Measurements from ENCODE around the gene NPTN.
A peak's percentile ranks its signal among the peaks of the same experiment; 100 is the strongest.
"Not testable (repeated sequence)": the region's sequence is repeated elsewhere in the genome, so short reads cannot be mapped to it uniquely, and the experiment has no call there.

Gene NPTN

GRCh38 chr15:73570355-73571032 lies 62.7 kb downstream of the NPTN start:
- no peak for DNase-seq (ENCODE audit: low spot score)

- no peak for DNase-seq (ENCODE audit: low spot score)
Measured at GRCh38 chr15:73569361-73569760, 63.8 kb downstream of the NPTN start.

GRCh38 chr15:73568564-73569280 lies 64.5 kb downstream of the NPTN start:
- no peak for DNase-seq (ENCODE audit: low spot score)

GRCh38 chr15:73567020-73567419 lies 66.2 kb downstream of the NPTN start:
- no peak for DNase-seq (ENCODE audit: low spot score)

- peak; percentile 35 for DNase-seq (ENCODE audit: low spot score)
Measured at GRCh38 chr15:73564255-73564654, 68.9 kb downstream of the NPTN start.

- peak; percentile 75 for DNase-seq (ENCODE audit: low spot score)
Measured at GRCh38 chr15:73560501-73561117, 72.6 kb downstream of the NPTN start.

GRCh38 chr15:73558529-73558928 lies 74.7 kb downstream of the NPTN start:
- no peak for DNase-seq (ENCODE audit: low spot score)

- no peak for DNase-seq (ENCODE audit: low spot score)
Measured at GRCh38 chr15:73555080-73555479, 78.1 kb downstream of the NPTN start.

GRCh38 chr15:73550190-73550589 lies 83.0 kb downstream of the NPTN start:
- no peak for DNase-seq (ENCODE audit: low spot score)

- not testable (repeated sequence) for DNase-seq (ENCODE audit: low spot score)
Measured at GRCh38 chr15:73548925-73549324, 84.3 kb downstream of the NPTN start.

- no peak for DNase-seq (ENCODE audit: low spot score)
Measured at GRCh38 chr15:73541479-73541878, 91.7 kb downstream of the NPTN start.

- no peak for DNase-seq (ENCODE audit: low spot score)
Measured at GRCh38 chr15:73540161-73540560, 93.0 kb downstream of the NPTN start.

- DNase-seq (ENCODE audit: low spot score), result no peak
Measured at GRCh38 chr15:73539212-73540128, 93.7 kb downstream of the NPTN start.

GRCh38 chr15:73538563-73539211 lies 94.5 kb downstream of the NPTN start:
- DNase-seq (ENCODE audit: low spot score), result no peak

- no peak for DNase-seq (ENCODE audit: low spot score)
Measured at GRCh38 chr15:73538123-73538522, 95.1 kb downstream of the NPTN start.

GRCh38 chr15:73530649-73531048 lies 102.5 kb downstream of the NPTN start:
- DNase-seq (ENCODE audit: low spot score), result no peak

GRCh38 chr15:73527598-73527997 lies 105.6 kb downstream of the NPTN start:
- no peak for DNase-seq (ENCODE audit: low spot score)

- DNase-seq (ENCODE audit: low spot score), result no peak
Measured at GRCh38 chr15:73524919-73525318, 108.3 kb downstream of the NPTN start.

- no peak for DNase-seq (ENCODE audit: low spot score)
Measured at GRCh38 chr15:73522011-73522410, 111.2 kb downstream of the NPTN start.

- DNase-seq (ENCODE audit: low spot score), result no peak
Measured at GRCh38 chr15:73518876-73519733, 114.1 kb downstream of the NPTN start.
